HG02678 (cell line): ENCODE data around the gene ZNF429.
"Not testable (repeated sequence)": the region's sequence is repeated elsewhere in the genome, so short reads cannot be mapped to it uniquely, and the experiment has no call there.

Source experiments
- ATAC-seq: cut with Tn5 transposase; IDR thresholded peaks from one replicate; pipeline ENCODE4 v1.9.1; 2021; ENCODE audit warnings: mild to moderate bottlenecking, moderate library complexity; ENCODE audit not compliant: unreplicated experiment

The ZNF429 gene

GRCh38 chr19:21512609-21513008, 7.2 kb downstream of the ZNF429 start:
- ATAC-seq: not testable (repeated sequence)

- no peak for ATAC-seq
Measured at GRCh38 chr19:21513651-21514050, 8.2 kb downstream of the ZNF429 start.

- no peak for ATAC-seq
Measured at GRCh38 chr19:21519488-21519887, 14.1 kb downstream of the ZNF429 start.

- no peak for ATAC-seq
Measured at GRCh38 chr19:21532904-21533303, 27.5 kb downstream of the ZNF429 start.

- not testable (repeated sequence) for ATAC-seq
Measured at GRCh38 chr19:21536741-21537290, 31.4 kb downstream of the ZNF429 start.

GRCh38 chr19:21559444-21559843, 54.0 kb downstream of the ZNF429 start:
- no peak for ATAC-seq

GRCh38 chr19:21564406-21564805, 59.0 kb downstream of the ZNF429 start:
- no peak for ATAC-seq

GRCh38 chr19:21566073-21566472, 60.7 kb downstream of the ZNF429 start:
- no peak for ATAC-seq

GRCh38 chr19:21567806-21568205, 62.4 kb downstream of the ZNF429 start:
- ATAC-seq: not testable (repeated sequence)

- no peak for ATAC-seq
Measured at GRCh38 chr19:21568816-21569493, 63.6 kb downstream of the ZNF429 start.

- ATAC-seq: no peak
Measured at GRCh38 chr19:21569494-21569865, 64.1 kb downstream of the ZNF429 start.

GRCh38 chr19:21571316-21571715, 65.9 kb downstream of the ZNF429 start:
- no peak for ATAC-seq

GRCh38 chr19:21574607-21575006, 69.2 kb downstream of the ZNF429 start:
- ATAC-seq: no peak

GRCh38 chr19:21576481-21576880, 71.1 kb downstream of the ZNF429 start:
- ATAC-seq: no peak

GRCh38 chr19:21580101-21580500, 74.7 kb downstream of the ZNF429 start:
- no peak for ATAC-seq

- ATAC-seq: no peak
Measured at GRCh38 chr19:21580818-21581217, 75.4 kb downstream of the ZNF429 start.

- no peak for ATAC-seq
Measured at GRCh38 chr19:21581646-21582240, 76.3 kb downstream of the ZNF429 start.

- no peak for ATAC-seq
Measured at GRCh38 chr19:21584537-21584936, 79.1 kb downstream of the ZNF429 start.

GRCh38 chr19:21585281-21585890, 80.0 kb downstream of the ZNF429 start:
- ATAC-seq: no peak

- no peak for ATAC-seq
Measured at GRCh38 chr19:21586311-21587116, 81.1 kb downstream of the ZNF429 start.

GRCh38 chr19:21587117-21587461, 81.7 kb downstream of the ZNF429 start:
- no peak for ATAC-seq
